Measurements from ENCODE around the gene AMFR.

AMFR gene

GRCh38 chr16:56356276-56357240 is 68.8 kb downstream of the AMFR start:
- peak overlapping the region; percentile 37 for H3K4me3 ChIP-seq (ENCODE audit: low read depth, low read length)
- DNase-seq (ENCODE audit: low read depth, low spot score): peak; percentile 89
- TF ChIP-seq CTCF (IDR thresholded peaks at IDR 0.05; ENCODE audit: low read depth, low read length): peak; percentile 94
- in situ Hi-C loops (cut with HindIII; ENCODE audit: low sequenced_read_pairs): no loop called here

- in situ Hi-C loops (cut with HindIII; ENCODE audit: low sequenced_read_pairs): no loop called here
- TF ChIP-seq CTCF (IDR thresholded peaks at IDR 0.05; ENCODE audit: low read depth, low read length): no peak
- peak overlapping the region; percentile 37 for H3K4me3 ChIP-seq (ENCODE audit: low read depth, low read length)
- DNase-seq (ENCODE audit: low read depth, low spot score): no peak
Observed at GRCh38 chr16:56355786-56356275, 69.5 kb downstream of the AMFR start.

- no peak for TF ChIP-seq CTCF (IDR thresholded peaks at IDR 0.05; ENCODE audit: low read depth, low read length)
- in situ Hi-C loops (cut with HindIII; ENCODE audit: low sequenced_read_pairs): no loop called here
- no peak overlapping the region for H3K4me3 ChIP-seq (ENCODE audit: low read depth, low read length)
- DNase-seq (ENCODE audit: low read depth, low spot score): no peak
Observed at GRCh38 chr16:56355221-56355620, 70.1 kb downstream of the AMFR start.

GRCh38 chr16:56354746-56355145 is 70.6 kb downstream of the AMFR start:
- in situ Hi-C loops (cut with HindIII; ENCODE audit: low sequenced_read_pairs): no loop called here
- no peak overlapping the region for H3K4me3 ChIP-seq (ENCODE audit: low read depth, low read length)
- TF ChIP-seq CTCF (IDR thresholded peaks at IDR 0.05; ENCODE audit: low read depth, low read length): no peak
- no peak for DNase-seq (ENCODE audit: low read depth, low spot score)

DNA sequence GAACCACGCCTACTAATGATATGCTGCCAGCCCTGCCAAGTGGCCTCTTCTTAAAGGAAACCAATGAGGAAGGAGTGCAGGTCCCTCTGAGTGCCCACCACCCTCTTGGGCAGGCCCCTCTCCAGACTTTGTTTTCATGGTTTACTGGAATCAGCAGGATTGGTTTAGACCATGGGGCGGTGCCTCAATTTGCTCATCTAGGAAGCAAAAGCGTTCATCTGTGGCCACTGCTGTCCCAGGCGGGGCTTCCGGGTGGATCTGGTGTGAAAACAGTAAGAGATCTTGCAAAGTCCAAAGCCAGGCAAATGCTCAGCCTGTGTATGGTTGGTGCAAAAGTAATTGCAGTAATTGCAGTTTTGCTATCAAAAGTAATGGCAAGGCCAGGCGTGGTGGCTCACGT is 71.3 kb downstream of the AMFR start:
- DNase-seq (ENCODE audit: low read depth, low spot score): no peak
- no peak for TF ChIP-seq CTCF (IDR thresholded peaks at IDR 0.05; ENCODE audit: low read depth, low read length)
- no peak overlapping the region for H3K4me3 ChIP-seq (ENCODE audit: low read depth, low read length)
- in situ Hi-C loops (cut with HindIII; ENCODE audit: low sequenced_read_pairs): no loop called here

DNA sequence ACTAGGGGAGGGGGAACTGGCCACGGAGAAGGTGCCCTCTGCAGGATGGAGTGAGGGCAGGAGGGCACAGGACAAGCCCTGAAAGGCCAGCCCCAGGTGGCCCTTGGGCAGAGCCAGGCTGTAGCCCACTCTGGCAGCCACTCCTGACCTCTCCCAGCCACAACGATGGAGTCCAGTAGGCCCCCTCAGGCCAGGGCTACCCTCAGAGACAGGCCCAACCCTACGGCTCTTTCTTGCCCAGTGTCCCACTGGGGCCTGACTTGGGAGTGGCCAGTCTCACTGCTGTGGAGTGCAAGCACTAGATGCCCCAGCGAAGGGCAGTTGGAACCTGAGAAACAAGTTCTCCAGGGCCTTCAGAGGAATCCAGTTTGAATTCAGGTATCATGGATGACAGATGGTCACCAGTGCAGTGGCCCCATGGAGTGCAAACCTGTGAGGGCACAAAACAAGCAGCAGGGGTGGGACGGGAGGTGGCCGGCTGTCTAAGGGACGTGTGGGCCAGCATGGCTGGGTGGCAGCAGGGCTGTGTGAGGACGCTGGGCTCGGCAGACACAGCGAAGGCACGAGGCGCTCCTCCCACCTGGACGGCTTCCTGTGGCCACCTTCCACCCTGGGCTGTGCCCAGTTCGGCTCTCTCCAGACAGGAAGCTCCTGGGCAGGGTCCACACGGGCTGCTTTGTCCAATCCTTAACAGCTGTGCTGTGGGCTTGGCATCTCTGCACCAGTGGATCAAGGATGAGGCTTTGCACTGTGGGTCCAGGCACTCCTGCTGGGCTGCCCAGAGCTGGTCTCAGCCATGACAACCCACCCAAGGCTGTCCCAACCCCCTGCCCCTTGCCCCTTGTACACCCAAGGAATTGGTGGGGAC is 72.1 kb downstream of the AMFR start:
- H3K4me3 ChIP-seq (ENCODE audit: low read depth, low read length): no peak overlapping the region
- in situ Hi-C loops (cut with HindIII; ENCODE audit: low sequenced_read_pairs): no loop called here
- DNase-seq (ENCODE audit: low read depth, low spot score): no peak
- no peak for TF ChIP-seq CTCF (IDR thresholded peaks at IDR 0.05; ENCODE audit: low read depth, low read length)
